HCT116 (cell line): ENCODE data around the gene IL1RAP.

ENCODE experiments used
- CTCF ChIP-seq, 3 experiments: fragments of 200-600 bp in 1 of 3; sonication (generic) in 1 of 3; IDR thresholded peaks in 2 of 3; conservative IDR thresholded peaks in 1 of 3; 2 replicates each; pipeline ENCODE4 v1.5.1; 2012 to 2017; ENCODE audit warnings: low read depth in 2 of 3, low read length in 2 of 3, antibody characterized with exemption in 1 of 3, borderline replicate concordance in 1 of 3, control low read depth in 1 of 3, mild to moderate bottlenecking in 1 of 3, mixed read lengths in 1 of 3, mixed run types in 1 of 3, moderate library complexity in 1 of 3; ENCODE audit not compliant: insufficient read depth in 1 of 3
- EZH2 ChIP-seq: fragments of 200-600 bp; sonication (generic); IDR thresholded peaks from 2 replicates; pipeline ENCODE4 v1.6.1; 2017; ENCODE audit warnings: antibody characterized with exemption, mixed run types
- FOSL1 ChIP-seq: IDR thresholded peaks from 2 replicates; pipeline ENCODE4 v1.6.1; 2012; ENCODE audit warnings: low read depth
- POLR2A ChIP-seq: IDR thresholded peaks from 2 replicates; pipeline ENCODE4 v1.7.0; 2011; ENCODE audit warnings: borderline replicate concordance; ENCODE audit not compliant: insufficient read depth, insufficient read length; ENCODE audit errors: extremely low read depth
- POLR2AphosphoS5 ChIP-seq: IDR thresholded peaks from 2 replicates; pipeline ENCODE4 v1.6.1; 2011; ENCODE audit warnings: mild to moderate bottlenecking, low read depth, low read length, moderate library complexity
- RAD21 ChIP-seq: IDR thresholded peaks from 2 replicates; pipeline ENCODE4 v1.6.1; 2012; ENCODE audit warnings: low read depth, mild to moderate bottlenecking
- YY1 ChIP-seq: IDR thresholded peaks from 2 replicates; pipeline ENCODE4 v1.6.1; 2011; ENCODE audit warnings: low read length, low read depth, moderate library complexity, mild to moderate bottlenecking; ENCODE audit not compliant: insufficient replicate concordance; ENCODE audit errors: extremely low read depth
- ZNF274 ChIP-seq: fragments of 200-500 bp; sonication (Bioruptor generic); IDR thresholded peaks from 2 replicates; pipeline ENCODE4 v1.6.1; 2014; ENCODE audit warnings: mild to moderate bottlenecking, low read depth, low read length, inconsistent platforms

DNA sequence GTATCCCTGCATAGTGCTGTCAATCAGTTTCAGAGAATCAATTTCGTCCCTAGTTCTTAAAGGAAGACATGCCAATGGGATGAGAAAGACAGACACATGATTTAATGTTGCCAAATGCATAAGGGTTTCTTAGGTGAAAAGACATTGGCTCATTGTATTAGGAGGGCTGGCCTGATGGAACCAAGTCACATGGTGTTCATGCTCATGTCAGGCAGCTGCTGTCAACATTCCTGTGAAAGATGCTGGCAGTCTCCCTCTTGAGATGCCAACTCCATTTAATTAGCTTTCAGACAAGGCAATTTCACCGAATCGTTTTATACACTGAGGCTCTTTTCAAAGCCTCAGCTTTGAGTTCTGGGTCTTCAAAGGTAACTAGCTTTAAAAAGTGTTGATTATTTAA, 16.1 kb upstream of the IL1RAP start:
- TF ChIP-seq POLR2A (no peak), RAD21 (no peak), EZH2 (no peak), CTCF (IDR thresholded peaks at IDR 0.05 in 2 of 3, conservative IDR thresholded peaks at IDR 0.05 in 1 of 3; ENCODE audit: borderline replicate concordance in 1 of 3, insufficient read depth in 1 of 3, low read depth in 2 of 3, low read length in 2 of 3) (no peak), ZNF274 (no peak), FOSL1 (no peak), YY1 (no peak), POLR2AphosphoS5 (no peak)
